ENCODE results near the gene TMEM114. TPM values are rescaled to one million over a fixed set of nuclear protein-coding genes. Genes with fewer than 3 reads are reported as not detected.

TMEM114 gene
- total RNA-seq, result not detected

- Histone ChIP-seq H3K27ac (no peak within 1 kb of the TSS), H3K27me3 (peaks cover 0 to 23% of the 10 kb centered on the region in 2 donors), H3K4me1 (peaks cover 0 to 18% (median 0%) of the 10 kb centered on the region in 4 donors), H3K36me3 (no peaks in the 10 kb centered on the region), H3K9me3 (no peaks in the 10 kb centered on the region), H3K4me3 (peak within 1 kb of the TSS in 1 of 4 donors; percentile 19)
- DNase-seq, result no peak
- no peak for TF ChIP-seq POLR2A (IDR thresholded peaks at IDR 0.05)
- TF ChIP-seq CTCF (IDR thresholded peaks at IDR 0.05), result no peak
Measured at GRCh38 chr16:8589900-8590688, at the start of gene TMEM114. TMEM114 (minus strand) TSS chr16:8590511; CDS start chr16:8589838, 673 bp downstream.

GRCh38 chr16:8639694-8640093 lies 49.4 kb upstream of the TMEM114 start:
- no peaks in the 10 kb centered on the region for H3K27me3 ChIP-seq
- H3K4me3 ChIP-seq, result no peak overlapping the region
- no peak overlapping the region for H3K27ac ChIP-seq
- no peak for DNase-seq
- no peaks in the 10 kb centered on the region for H3K4me1 ChIP-seq
- TF ChIP-seq CTCF (IDR thresholded peaks at IDR 0.05) (no peak), POLR2A (IDR thresholded peaks at IDR 0.05) (no peak)
- H3K9me3 ChIP-seq, result no peaks in the 10 kb centered on the region
- peaks cover 0 to 89% (median 0%) of the 10 kb centered on the region in 3 donors for H3K36me3 ChIP-seq

DNA sequence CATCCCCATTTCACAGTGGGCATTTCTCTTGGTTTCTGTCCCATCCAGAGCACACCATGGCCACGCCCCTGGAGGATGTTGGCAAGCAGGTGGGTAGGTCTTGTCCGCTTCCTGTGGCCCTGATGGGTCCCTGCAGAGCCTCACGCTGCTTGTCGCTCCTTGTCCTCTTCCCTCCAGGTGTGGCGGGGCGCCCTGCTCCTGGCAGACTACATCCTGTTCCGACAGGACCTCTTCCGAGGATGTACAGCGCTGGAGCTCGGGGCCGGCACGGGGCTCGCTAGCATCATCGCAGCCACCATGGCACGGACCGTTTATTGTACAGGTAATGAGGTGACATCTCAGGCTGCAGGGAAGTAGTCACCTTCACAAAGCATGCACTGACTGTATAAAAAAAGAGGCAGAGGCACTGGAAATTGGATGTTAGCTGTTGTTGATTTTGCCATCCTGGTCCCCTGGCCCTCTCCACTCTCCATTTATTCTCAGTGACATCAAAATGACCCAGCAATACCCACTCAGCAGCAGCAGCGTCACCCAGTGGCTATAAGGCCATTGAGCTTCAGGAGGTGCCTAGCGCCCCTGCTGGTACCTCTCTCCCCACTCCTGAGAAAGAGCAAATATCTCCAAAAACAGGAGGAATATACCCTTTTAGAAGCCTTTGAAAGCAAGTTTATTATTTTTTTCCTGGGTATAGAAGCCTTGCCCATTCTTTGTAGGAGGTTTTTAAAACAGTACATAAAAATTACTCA lies 44.9 kb upstream of the TMEM114 start:
- Histone ChIP-seq H3K36me3 (peaks cover 0 to 86% (median 0%) of the 10 kb centered on the region in 3 donors), H3K4me3 (no peak overlapping the region), H3K27me3 (no peaks in the 10 kb centered on the region), H3K9me3 (no peaks in the 10 kb centered on the region), H3K27ac (no peak overlapping the region), H3K4me1 (no peaks in the 10 kb centered on the region)
- no peak for TF ChIP-seq POLR2A (IDR thresholded peaks at IDR 0.05)
- peak in 2 of 6 experiments; percentile 25 to 34 for TF ChIP-seq CTCF (IDR thresholded peaks at IDR 0.05)
- no peak for DNase-seq

- Histone ChIP-seq H3K9me3 (no peaks in the 10 kb centered on the region), H3K36me3 (peaks cover 0 to 91% (median 0%) of the 10 kb centered on the region in 3 donors), H3K4me3 (no peak overlapping the region), H3K27me3 (no peaks in the 10 kb centered on the region), H3K4me1 (no peaks in the 10 kb centered on the region), H3K27ac (peak overlapping the region; percentile 17 to 39 (median 31))
- no peak for DNase-seq
- TF ChIP-seq CTCF (IDR thresholded peaks at IDR 0.05), result no peak
- TF ChIP-seq POLR2A (IDR thresholded peaks at IDR 0.05), result no peak
Measured at GRCh38 chr16:8632675-8633182, 42.4 kb upstream of the TMEM114 start.

DNA sequence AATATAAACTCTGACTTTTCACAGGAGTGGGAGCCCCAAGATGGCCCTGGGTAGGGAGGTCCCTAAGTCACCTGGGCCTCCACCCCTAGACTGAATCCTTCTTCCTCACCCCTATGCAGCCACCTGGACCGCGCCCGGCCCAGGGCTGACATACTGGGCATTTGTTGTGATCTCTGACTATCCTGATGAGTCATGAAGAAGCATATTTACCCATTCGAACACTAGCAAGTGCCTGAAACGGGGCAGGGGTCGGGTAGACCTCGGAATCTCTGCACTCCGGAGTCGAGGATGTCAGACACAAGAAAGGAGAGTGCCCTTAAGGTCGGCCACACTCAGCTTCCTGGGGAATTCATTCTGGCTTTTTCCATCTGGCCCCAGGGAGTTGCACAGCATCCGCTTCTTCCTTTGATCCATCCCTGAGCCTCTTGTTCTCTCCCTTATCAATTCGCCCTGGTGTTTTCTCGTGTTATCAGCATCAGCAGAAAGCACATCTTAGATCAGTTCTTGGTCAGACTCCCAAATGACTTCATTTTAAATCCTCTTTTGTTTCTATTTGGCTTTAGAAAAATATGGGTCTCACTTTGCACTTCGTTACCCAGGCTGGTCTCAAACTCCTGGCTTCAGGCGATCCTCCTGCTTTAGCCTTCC lies 41.6 kb upstream of the TMEM114 start:
- H3K36me3 ChIP-seq, result peaks cover 0 to 91% (median 0%) of the 10 kb centered on the region in 3 donors

More for the DNA sequence above, 41.6 kb upstream of the TMEM114 start:
- no peak for DNase-seq
- Histone ChIP-seq H3K27ac (peak overlapping the region in 1 of 4 donors; percentile 54), H3K4me3 (no peak overlapping the region), H3K4me1 (no peaks in the 10 kb centered on the region), H3K9me3 (no peaks in the 10 kb centered on the region), H3K27me3 (no peaks in the 10 kb centered on the region)
- TF ChIP-seq CTCF (IDR thresholded peaks at IDR 0.05), result no peak
- no peak for TF ChIP-seq POLR2A (IDR thresholded peaks at IDR 0.05)
